Transverse colon (tissue), 4 donors: ENCODE data around the gene DTNBP1. TPM values are rescaled to one million over a fixed set of nuclear protein-coding genes. Genes with fewer than 3 reads are reported as not detected.

Experiments used
- DNase-seq: peaks from one replicate; pipeline ENCODE4 v3.0.0-alpha.2; 2019
- H3K27ac ChIP-seq, 4 donors: fragments of 200-600 bp; sonication (generic); 2 replicates each; pipeline ENCODE4 v1.5.1; 2016 to 2018; ENCODE audit warnings: inconsistent platforms in 4 of 4
- H3K27me3 ChIP-seq: fragments of 200-600 bp; sonication (generic); 2 replicates; pipeline ENCODE4 v1.5.1; 2017; ENCODE audit warnings: inconsistent platforms
- H3K36me3 ChIP-seq, 4 donors: fragments of 200-600 bp; sonication (generic); 2 replicates each; pipeline ENCODE4 v1.5.1; 2017 to 2019; ENCODE audit warnings: inconsistent platforms in 4 of 4
- H3K4me1 ChIP-seq, 4 donors: fragments of 200-600 bp; sonication (generic); 2 replicates each; pipeline ENCODE4 v1.5.1; 2017 to 2020; ENCODE audit warnings: inconsistent platforms in 4 of 4
- H3K4me3 ChIP-seq, 4 donors: fragments of 200-600 bp; sonication (generic); 1 replicate in 1 of 4; 2 replicates in 3 of 4; pipeline versions ENCODE4 v1.5.1 to v1.6.1; 2017 to 2019; ENCODE audit warnings: inconsistent platforms in 4 of 4
- H3K9me3 ChIP-seq, 2 donors: fragments of 200-600 bp; sonication (generic); 2 replicates each; pipeline ENCODE4 v1.5.1; 2017 to 2019; ENCODE audit warnings: inconsistent platforms in 2 of 2
- CTCF ChIP-seq, 5 experiments: fragments of 200-600 bp in 3 of 5; fragments of 450-650 bp in 2 of 5; sonication (generic) in 3 of 5; IDR thresholded peaks; 1 replicate in 2 of 5; 2 replicates in 3 of 5; pipeline ENCODE4 v1.5.1; 2016 to 2017; ENCODE audit warnings: antibody characterized with exemption in 5 of 5, inconsistent platforms in 3 of 5, mild to moderate bottlenecking in 2 of 5, moderate library complexity in 1 of 5
- EP300 ChIP-seq: sonication (generic); formaldehyde crosslinking; IDR thresholded peaks from one replicate; pipeline ENCODE4 v1.6.1; 2017; ENCODE audit warnings: antibody characterized with exemption, low read depth
- POLR2A ChIP-seq: fragments of 450-650 bp; IDR thresholded peaks from one replicate; pipeline ENCODE4 v1.6.1; 2016; ENCODE audit warnings: antibody characterized with exemption, mild to moderate bottlenecking, moderate library complexity
- POLR2AphosphoS5 ChIP-seq, 3 donors: sonication (generic); formaldehyde crosslinking; IDR thresholded peaks; one replicate each; pipeline ENCODE4 v1.6.1; 2016; ENCODE audit warnings: antibody characterized with exemption in 3 of 3
- WGBS, 2 donors: methylation state at CpG; one replicate each; pipeline ENCODE4 v1.1.5; 2018; ENCODE audit warnings: low coverage in 1 of 2; 5-methylcytosine and 5-hydroxymethylcytosine counted together
- in situ Hi-C, 4 donors: fragments of 200-750 bp; cut with MboI; loops; one replicate each; pipeline versions ENCODE4 v1.15.0 to v1.15.1; 2017; ENCODE audit warnings: low sequenced_read_pairs in 3 of 4, low pct_ligation_motif_present in 1 of 4, low pct_unique_long_range_greater_than_20kb in 1 of 4
- intact Hi-C: fragments of 100-400 bp; cut with DNase I; formaldehyde crosslinking; loops from one replicate; pipeline ENCODE4 v1.15.1; 2023; ENCODE audit warnings: low total_unique reads
- total RNA-seq, 4 donors: library from RNA; depleted of rRNA; stranded (reverse); fragments of >200 nt; gene quantifications; one replicate each; pipeline ENCODE4 v1.1.0, GENCODE V29; 2016

The DTNBP1 gene
- total RNA-seq, 4 donors from 2014 or later: 6.0 to 20.3 (median 16.0) TPM

GRCh38 chr6:15509335-15509933 lies 153.4 kb downstream of the DTNBP1 start:
- H3K27me3 ChIP-seq: no peaks in the 10 kb centered on the region
- H3K4me3 ChIP-seq: no peak overlapping the region
- in situ Hi-C loops: loop anchor here in 1 of 4 donors (25.0 kb wide), 1 partner anchor 103 kb away; no protein-coding TSS in a partner anchor
- no peak for TF ChIP-seq POLR2AphosphoS5 (IDR thresholded peaks at IDR 0.05)
- no peak for TF ChIP-seq POLR2A
- TF ChIP-seq EP300: no peak
- no peak for TF ChIP-seq CTCF (IDR thresholded peaks at IDR 0.05)
- H3K27ac ChIP-seq: no peak overlapping the region
- peaks cover 0 to 12% (median 3%) of the 10 kb centered on the region in 4 donors for H3K36me3 ChIP-seq
- peaks cover 3 to 15% (median 5%) of the 10 kb centered on the region in 4 donors for H3K4me1 ChIP-seq
- intact Hi-C loops: loop anchor here (10.0 kb wide), 1 partner anchor 115 kb away; no protein-coding TSS in a partner anchor
- no peaks in the 10 kb centered on the region for H3K9me3 ChIP-seq
- no peak for DNase-seq
- WGBS, 2 donors: 70 to 87% methylated on average over 2 to 13 of the region's 13 CpGs

GRCh38 chr6:15508931-15509330 lies 153.9 kb downstream of the DTNBP1 start:
- H3K4me3 ChIP-seq: no peak overlapping the region
- no peak overlapping the region for H3K27ac ChIP-seq
- TF ChIP-seq POLR2A (no peak), POLR2AphosphoS5 (IDR thresholded peaks at IDR 0.05) (no peak), EP300 (no peak), CTCF (IDR thresholded peaks at IDR 0.05) (no peak)
- WGBS, 2 donors: 90 to 93% methylated on average over 7 to 15 of the region's 15 CpGs
- no peak for DNase-seq
- peaks cover 0 to 12% (median 3%) of the 10 kb centered on the region in 4 donors for H3K36me3 ChIP-seq
- peaks cover 5 to 20% (median 5%) of the 10 kb centered on the region in 4 donors for H3K4me1 ChIP-seq
- intact Hi-C loops: loop anchor here (10.0 kb wide), 1 partner anchor 116 kb away; no protein-coding TSS in a partner anchor
- no peaks in the 10 kb centered on the region for H3K27me3 ChIP-seq
- H3K9me3 ChIP-seq: no peaks in the 10 kb centered on the region
- in situ Hi-C loops: loop anchor here in 1 of 4 donors (25.0 kb wide), 1 partner anchor 103 kb away; no protein-coding TSS in a partner anchor

GRCh38 chr6:15508441-15508871 lies 154.4 kb downstream of the DTNBP1 start:
- 83 to 91% methylated on average over 3 to 6 of the region's 6 CpGs for WGBS, 2 donors
- no peak for DNase-seq
- no peak for TF ChIP-seq CTCF (IDR thresholded peaks at IDR 0.05)
- no peak for TF ChIP-seq POLR2A
- no peak for TF ChIP-seq POLR2AphosphoS5 (IDR thresholded peaks at IDR 0.05)
- no peak for TF ChIP-seq EP300
- H3K4me1 ChIP-seq: peaks cover 5 to 21% (median 7%) of the 10 kb centered on the region in 4 donors
- in situ Hi-C loops (loop anchor here in 1 of 4 donors (25.0 kb wide), 1 partner anchor 104 kb away; no protein-coding TSS in a partner anchor), intact Hi-C loops (loop anchor here (10.0 kb wide), 1 partner anchor 116 kb away; no protein-coding TSS in a partner anchor)
- H3K4me3 ChIP-seq: no peak overlapping the region
- no peak overlapping the region for H3K27ac ChIP-seq
- H3K36me3 ChIP-seq: peaks cover 0 to 12% (median 3%) of the 10 kb centered on the region in 4 donors
- no peaks in the 10 kb centered on the region for H3K9me3 ChIP-seq
- no peaks in the 10 kb centered on the region for H3K27me3 ChIP-seq

GRCh38 chr6:15507746-15508145 lies 155.1 kb downstream of the DTNBP1 start:
- intact Hi-C loops: loop anchor here (10.0 kb wide), 1 partner anchor 117 kb away; no protein-coding TSS in a partner anchor
- in situ Hi-C loops: loop anchor here in 1 of 4 donors (25.0 kb wide), 1 partner anchor 105 kb away; no protein-coding TSS in a partner anchor

More at GRCh38 chr6:15507746-15508145, 155.1 kb downstream of the DTNBP1 start:
- peaks cover 0 to 12% (median 3%) of the 10 kb centered on the region in 4 donors for H3K36me3 ChIP-seq
- no peak overlapping the region for H3K27ac ChIP-seq
- TF ChIP-seq EP300: no peak
- TF ChIP-seq POLR2A: no peak
- TF ChIP-seq CTCF (IDR thresholded peaks at IDR 0.05): no peak
- TF ChIP-seq POLR2AphosphoS5 (IDR thresholded peaks at IDR 0.05): no peak
- peaks cover 5 to 21% (median 7%) of the 10 kb centered on the region in 4 donors for H3K4me1 ChIP-seq
- DNase-seq: no peak
- H3K27me3 ChIP-seq: no peaks in the 10 kb centered on the region
- no peak overlapping the region for H3K4me3 ChIP-seq
- H3K9me3 ChIP-seq: no peaks in the 10 kb centered on the region
- 90 to 97% methylated on average over 5 to 14 of the region's 14 CpGs for WGBS, 2 donors
